Gastroesophageal sphincter (tissue), 3 donors: Measurements from ENCODE around the gene WDR27.

Source experiments
- CTCF ChIP-seq, 4 experiments: fragments of 200-600 bp in 2 of 4; fragments of 450-650 bp in 2 of 4; sonication (generic) in 1 of 4; IDR thresholded peaks; one replicate each; pipeline ENCODE4 v1.5.1; 2017 to 2019; ENCODE audit warnings: antibody characterized with exemption in 4 of 4, mild to moderate bottlenecking in 2 of 4, moderate library complexity in 2 of 4
- POLR2A ChIP-seq, 2 donors: fragments of 450-650 bp; IDR thresholded peaks; one replicate each; pipeline ENCODE4 v1.6.1; 2017; ENCODE audit warnings: antibody characterized with exemption in 2 of 2, mild to moderate bottlenecking in 2 of 2, moderate library complexity in 1 of 2
- POLR2AphosphoS5 ChIP-seq: sonication (generic); formaldehyde crosslinking; IDR thresholded peaks from one replicate; pipeline ENCODE4 v1.6.1; 2017; ENCODE audit warnings: antibody characterized with exemption

- TF ChIP-seq CTCF (IDR thresholded peaks at IDR 0.05) (no peak), POLR2A (IDR thresholded peaks at IDR 0.05) (no peak), POLR2AphosphoS5 (no peak)
These were observed 256.6 kb downstream of the WDR27 start for GRCh38 chr6:169445227-169445626.
